Activated T-cell treated with anti-CD3 and anti-CD28 coated beads, Interleukin-2, amount 50 U/mL, for 1 hour (primary cell): Measurements from ENCODE around the gene STYXL1.

ENCODE experiments used
- DNase-seq: peaks from one replicate; pipeline ENCODE4 v3.0.0-alpha.2; 2020

The STYXL1 gene

DNA sequence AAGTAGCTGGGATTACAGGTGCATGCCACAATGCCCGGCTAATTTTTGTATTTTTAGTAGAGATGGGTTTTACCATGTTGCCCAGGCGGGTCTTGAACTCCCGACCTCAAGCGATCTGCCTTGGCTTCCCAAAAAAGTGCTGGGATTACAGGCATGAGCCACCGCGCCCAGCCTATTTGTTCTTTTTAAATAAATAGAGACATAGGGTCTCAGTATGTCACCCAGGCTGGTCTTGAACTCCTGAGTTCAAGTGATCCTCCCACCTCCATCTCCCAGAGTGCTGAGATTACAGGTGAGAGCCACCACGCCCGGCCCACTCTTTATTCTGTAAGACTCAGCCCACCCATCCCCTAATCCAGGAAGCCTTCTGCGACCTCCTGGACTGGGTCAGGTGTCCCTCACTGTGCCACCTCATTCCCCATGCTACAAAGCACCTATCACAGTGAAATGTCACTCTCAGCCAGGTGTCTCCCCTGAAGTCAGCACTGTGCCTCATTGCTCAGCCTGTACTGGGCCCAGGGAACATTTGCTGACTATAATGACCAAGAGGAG is 56.2 kb downstream of the STYXL1 start:
- DNase-seq, result no peak

GRCh38 chr7:75989500-75990388 is 58.1 kb downstream of the STYXL1 start:
- no peak for DNase-seq

- no peak for DNase-seq
Measured at GRCh38 chr7:75988568-75989499, 59.0 kb downstream of the STYXL1 start.

- no peak for DNase-seq
Measured at GRCh38 chr7:75987805-75988567, 59.8 kb downstream of the STYXL1 start.

DNA sequence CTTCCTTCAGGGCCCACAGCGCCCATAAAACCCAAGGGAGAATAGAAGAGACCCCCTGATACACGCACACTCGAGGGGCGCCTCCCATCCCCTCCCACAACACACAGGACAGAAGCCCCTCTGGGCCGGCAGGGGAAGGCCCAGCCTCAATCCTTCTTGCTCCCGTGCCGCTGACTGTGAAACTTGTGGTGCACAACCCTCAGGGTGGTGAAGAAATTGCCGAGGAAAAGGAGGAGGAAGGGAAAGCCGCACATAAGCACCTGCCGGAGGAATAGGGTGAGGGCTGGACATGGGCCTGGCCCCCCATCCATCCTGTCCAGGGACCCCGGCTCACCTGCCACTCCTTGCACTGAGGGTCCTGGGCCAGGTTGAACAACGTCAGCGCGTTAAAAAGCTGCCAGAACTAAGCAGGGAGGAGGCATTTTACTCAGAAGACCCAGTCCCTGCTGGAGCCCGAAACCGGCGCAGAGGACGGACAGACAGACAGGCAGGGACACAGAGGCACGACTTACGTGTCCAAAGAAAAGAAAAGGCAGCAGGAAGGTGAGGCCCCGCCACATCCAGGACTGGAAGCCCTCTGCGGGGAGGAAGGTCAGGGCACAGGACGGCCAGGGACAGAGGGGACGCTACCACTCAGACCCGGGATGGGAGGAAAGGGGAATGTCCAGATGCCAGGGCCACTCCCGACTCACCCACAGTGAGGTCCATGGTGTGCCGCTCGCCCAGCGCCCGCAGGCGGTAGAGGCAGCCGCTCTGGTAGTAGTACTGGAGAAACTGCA is 60.6 kb downstream of the STYXL1 start:
- no peak for DNase-seq

DNA sequence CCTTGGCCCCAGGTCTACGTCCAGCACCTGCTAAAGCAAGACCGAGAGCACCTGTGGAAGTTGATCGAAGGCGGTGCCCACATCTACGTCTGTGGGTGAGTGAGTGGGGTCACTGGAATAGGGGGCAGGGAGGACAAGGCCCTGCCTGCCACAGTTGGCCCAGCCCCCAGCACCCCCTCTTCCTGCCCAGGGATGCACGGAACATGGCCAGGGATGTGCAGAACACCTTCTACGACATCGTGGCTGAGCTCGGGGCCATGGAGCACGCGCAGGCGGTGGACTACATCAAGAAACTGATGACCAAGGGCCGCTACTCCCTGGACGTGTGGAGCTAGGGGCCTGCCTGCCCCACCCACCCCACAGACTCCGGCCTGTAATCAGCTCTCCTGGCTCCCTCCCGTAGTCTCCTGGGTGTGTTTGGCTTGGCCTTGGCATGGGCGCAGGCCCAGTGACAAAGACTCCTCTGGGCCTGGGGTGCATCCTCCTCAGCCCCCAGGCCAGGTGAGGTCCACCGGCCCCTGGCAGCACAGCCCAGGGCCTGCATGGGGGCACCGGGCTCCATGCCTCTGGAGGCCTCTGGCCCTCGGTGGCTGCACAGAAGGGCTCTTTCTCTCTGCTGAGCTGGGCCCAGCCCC is 61.5 kb downstream of the STYXL1 start:
- no peak for DNase-seq

DNA sequence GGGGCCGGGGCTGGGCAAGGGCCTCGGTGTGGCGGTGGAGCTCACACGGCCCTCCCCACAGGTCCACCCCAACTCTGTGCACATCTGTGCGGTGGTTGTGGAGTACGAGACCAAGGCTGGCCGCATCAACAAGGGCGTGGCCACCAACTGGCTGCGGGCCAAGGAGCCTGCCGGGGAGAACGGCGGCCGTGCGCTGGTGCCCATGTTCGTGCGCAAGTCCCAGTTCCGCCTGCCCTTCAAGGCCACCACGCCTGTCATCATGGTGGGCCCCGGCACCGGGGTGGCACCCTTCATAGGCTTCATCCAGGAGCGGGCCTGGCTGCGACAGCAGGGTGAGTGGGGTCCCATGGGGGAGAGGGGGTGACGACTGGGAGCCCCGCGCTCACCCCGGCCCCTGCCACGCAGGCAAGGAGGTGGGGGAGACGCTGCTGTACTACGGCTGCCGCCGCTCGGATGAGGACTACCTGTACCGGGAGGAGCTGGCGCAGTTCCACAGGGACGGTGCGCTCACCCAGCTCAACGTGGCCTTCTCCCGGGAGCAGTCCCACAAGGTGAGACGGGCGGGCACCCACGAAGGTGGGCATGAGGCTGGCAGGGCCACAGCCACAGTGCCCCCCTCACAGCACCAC is 62.2 kb downstream of the STYXL1 start:
- no peak for DNase-seq

DNA sequence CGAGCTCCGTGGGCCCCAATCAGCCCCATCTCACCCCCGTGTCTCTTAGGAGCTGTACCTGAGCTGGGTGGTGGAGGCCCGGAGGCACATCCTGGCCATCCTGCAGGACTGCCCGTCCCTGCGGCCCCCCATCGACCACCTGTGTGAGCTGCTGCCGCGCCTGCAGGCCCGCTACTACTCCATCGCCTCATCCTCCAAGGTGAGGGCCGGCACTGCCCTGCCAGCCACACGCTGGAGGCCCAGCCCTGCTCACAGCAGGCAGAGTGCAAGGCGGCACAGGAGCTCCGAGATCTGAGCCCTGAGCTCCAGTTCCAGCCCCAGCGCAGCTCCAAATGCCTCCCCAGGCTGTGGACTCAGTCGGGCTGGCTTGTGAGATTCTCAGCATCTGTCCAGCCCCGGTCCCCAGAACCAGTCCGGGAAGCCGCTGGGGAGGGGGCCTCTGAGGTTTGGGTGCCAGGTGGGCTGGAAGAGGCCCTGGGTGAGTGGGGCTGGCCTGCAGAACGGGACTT is 62.7 kb downstream of the STYXL1 start:
- DNase-seq, result no peak

GRCh38 chr7:75984130-75985008 is 63.4 kb downstream of the STYXL1 start:
- DNase-seq, result no peak

DNA sequence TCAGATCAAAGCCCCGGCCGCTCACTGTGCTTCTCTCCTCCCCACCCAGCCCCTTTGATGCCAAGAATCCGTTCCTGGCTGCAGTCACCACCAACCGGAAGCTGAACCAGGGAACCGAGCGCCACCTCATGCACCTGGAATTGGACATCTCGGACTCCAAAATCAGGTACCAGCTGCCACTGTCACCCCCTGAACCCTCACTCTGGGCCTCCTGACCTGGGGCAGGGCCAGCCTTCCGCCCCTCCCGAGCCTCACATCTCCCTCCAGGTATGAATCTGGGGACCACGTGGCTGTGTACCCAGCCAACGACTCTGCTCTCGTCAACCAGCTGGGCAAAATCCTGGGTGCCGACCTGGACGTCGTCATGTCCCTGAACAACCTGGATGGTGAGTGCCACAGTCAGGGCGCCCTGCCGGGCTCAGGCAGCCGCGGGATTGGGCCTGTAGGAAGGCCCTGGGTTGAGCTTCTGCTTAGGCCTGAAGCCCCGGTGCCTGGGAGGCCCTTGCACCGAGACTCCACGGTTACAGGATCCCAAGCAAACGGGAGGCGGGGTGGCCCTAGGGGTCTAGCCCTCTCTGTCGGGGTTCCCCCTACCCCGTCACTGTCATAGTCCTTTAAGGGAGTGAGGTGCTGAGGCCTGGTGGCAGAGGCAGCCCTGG is 64.2 kb downstream of the STYXL1 start:
- DNase-seq, result no peak

DNA sequence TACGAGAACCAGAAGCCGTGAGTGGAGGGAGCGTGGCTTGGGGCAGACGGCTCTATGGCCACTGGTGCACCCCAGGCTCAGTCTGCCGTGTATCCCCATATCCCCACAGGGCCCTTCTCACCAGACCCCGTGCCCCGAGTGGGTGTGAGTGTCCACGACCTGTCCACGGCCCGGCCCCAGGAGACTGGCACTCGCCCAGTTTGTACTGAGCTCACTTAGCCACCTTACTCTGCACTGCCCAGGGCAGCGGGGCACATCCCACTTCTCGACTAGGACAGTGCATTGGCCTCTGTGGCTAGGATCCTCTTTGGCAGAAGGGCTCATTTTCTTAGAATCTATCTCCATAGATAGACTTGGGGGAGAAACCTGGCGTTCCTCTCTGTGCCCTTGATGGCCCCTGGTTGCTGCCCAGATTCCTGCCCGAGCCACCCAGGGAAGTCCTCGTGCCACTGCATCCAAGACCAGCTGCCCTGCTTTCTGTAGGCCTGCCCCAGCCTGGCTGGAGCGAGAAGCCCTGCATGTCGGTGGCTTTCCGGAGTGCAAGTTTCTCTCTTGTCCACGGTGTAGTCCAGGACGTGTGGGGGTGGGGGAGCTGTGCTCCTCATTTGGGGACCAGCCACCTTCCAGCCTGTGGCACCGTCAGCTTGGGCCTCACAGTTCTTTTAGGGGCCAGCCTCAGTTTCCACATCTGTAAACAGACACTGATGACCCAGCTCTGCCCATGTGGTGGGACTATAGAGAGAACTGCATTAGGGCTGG is 65.3 kb downstream of the STYXL1 start:
- no peak for DNase-seq

DNA sequence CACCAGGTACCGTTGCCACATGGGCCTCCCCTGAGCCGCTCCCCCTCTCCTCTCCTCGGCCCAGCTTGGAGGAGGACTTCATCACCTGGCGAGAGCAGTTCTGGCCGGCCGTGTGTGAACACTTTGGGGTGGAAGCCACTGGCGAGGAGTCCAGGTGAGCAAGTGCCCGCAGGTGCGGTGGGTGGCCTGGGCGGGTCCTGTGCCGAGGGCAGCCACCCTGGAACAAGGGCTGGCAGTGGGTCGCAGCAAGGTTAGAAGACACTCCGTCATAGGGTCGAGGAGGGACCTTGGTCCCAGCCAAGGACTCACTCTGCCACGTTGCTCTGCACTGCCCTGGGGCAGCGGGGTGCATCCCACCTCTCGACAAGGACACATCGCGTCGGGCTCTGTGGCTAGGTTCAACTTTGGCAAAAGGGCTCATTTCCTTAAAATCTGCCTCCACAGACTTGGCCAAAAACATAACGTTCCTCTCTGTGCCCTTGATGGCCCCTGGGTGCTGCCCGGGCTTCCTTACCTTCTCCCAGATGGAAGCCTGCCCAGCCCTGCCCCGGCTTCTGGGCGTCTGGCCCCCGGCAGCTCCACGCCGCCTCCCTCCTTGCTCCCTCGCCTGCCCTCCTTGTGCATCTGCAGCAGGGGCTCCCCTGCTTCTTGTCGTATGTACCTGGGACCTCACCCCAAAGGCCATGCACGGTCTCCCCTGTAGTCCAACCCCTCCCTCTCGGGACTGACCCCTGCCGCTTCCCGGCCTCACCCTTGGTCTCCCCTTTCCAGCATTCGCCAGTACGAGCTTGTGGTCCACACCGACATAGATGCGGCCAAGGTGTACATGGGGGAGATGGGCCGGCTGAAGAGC is 66.1 kb downstream of the STYXL1 start:
- DNase-seq, result no peak

DNA sequence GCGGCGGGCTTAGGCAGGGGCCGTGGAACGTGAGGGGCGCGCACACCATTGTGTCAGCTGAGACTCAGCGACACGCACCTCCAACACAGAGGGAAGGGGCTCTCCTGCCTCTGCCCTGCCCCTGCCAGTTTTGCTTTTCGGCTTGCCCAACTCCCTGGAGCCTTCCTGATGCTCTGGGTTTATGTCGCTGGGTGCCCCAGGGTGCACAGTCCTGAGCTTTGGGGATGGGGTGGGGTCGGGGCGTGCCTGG is 66.7 kb downstream of the STYXL1 start:
- DNase-seq, result no peak

- no peak for DNase-seq
Measured at GRCh38 chr7:75980430-75981202, 67.2 kb downstream of the STYXL1 start.

DNA sequence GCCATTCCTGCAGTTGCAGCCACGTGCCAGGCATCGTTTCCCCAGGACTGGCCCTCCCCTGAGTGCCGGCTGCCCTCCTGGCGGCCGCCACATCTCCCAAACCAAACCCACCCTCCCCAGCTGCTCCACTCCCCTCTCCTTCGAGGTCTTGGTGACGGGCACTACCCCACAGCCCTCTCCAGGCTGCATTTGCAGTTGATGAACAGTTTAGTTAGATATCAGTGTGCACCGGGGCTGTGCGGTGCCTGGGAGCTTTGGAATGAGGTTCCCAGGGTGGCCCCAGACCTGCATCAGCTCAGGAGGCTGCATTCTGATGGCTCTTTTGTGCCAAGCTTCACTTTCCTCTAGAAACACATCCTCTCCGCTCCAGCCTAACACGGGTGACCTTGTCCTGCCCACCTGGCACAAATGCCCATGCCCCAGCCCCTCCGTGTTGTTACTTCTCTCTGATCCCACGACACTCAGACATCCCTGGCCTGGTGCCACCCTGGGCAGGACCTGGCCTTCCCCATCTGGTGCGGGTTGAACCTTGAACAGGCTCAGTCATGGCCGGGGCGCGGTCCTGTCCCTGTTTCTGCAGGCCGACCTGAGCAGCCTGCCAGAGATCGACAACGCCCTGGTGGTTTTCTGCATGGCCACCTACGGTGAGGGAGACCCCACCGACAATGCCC is 67.9 kb downstream of the STYXL1 start:
- no peak for DNase-seq

GRCh38 chr7:75977743-75978142 is 70.1 kb downstream of the STYXL1 start:
- DNase-seq, result no peak
